HEK293 (cell line): ENCODE results near the gene HMCN2.

Experiments used
- CTCF ChIP-seq: fragments of 450-650 bp; formaldehyde crosslinking; IDR thresholded peaks from 2 replicates; pipeline ENCODE4 v1.5.1; 2016; ENCODE audit warnings: missing biosample characterization, missing genetic modification characterization
- KLF16 ChIP-seq: fragments of 450-650 bp; formaldehyde crosslinking; IDR thresholded peaks from 2 replicates; pipeline ENCODE4 v1.5.1; 2017; ENCODE audit warnings: missing biosample characterization, missing genetic modification characterization
- ZNF121 ChIP-seq: fragments of 450-650 bp; formaldehyde crosslinking; IDR thresholded peaks from 2 replicates; pipeline ENCODE4 v1.5.1; 2016; ENCODE audit warnings: missing biosample characterization, missing genetic modification characterization
- ZNF324 ChIP-seq: fragments of 450-650 bp; formaldehyde crosslinking; IDR thresholded peaks from 2 replicates; pipeline ENCODE4 v1.5.1; 2016; ENCODE audit warnings: missing biosample characterization, missing genetic modification characterization
- ZNF580 ChIP-seq: fragments of 450-650 bp; formaldehyde crosslinking; IDR thresholded peaks from 2 replicates; pipeline ENCODE4 v1.5.1; 2016; ENCODE audit warnings: missing biosample characterization, missing genetic modification characterization
- ZNF76 ChIP-seq: fragments of 450-650 bp; formaldehyde crosslinking; IDR thresholded peaks from 2 replicates; pipeline ENCODE4; 2016; ENCODE audit warnings: low read depth, missing biosample characterization, missing genetic modification characterization, borderline replicate concordance
- TF ChIP-seq, protein P1 (sequence below): fragments of 450-650 bp; formaldehyde crosslinking; IDR thresholded peaks from 2 replicates; pipeline ENCODE4 v1.5.1; 2016; ENCODE audit warnings: missing biosample characterization, missing genetic modification characterization, low read depth
- TF ChIP-seq, protein P2 (sequence below): IDR thresholded peaks from 2 replicates; pipeline ENCODE4 v1.6.1; 2011; ENCODE audit warnings: mild to moderate bottlenecking, low read depth, low read length, borderline replicate concordance

- TF ChIP-seq CTCF (tag by site-specific recombination) (no peak), ZNF76 (tag by site-specific recombination) (no peak), ZNF121 (peak; percentile 93), ZNF324 (tag by site-specific recombination) (no peak), KLF16 (no peak), ZNF580 (no peak)
- TF ChIP-seq, protein P1, sequence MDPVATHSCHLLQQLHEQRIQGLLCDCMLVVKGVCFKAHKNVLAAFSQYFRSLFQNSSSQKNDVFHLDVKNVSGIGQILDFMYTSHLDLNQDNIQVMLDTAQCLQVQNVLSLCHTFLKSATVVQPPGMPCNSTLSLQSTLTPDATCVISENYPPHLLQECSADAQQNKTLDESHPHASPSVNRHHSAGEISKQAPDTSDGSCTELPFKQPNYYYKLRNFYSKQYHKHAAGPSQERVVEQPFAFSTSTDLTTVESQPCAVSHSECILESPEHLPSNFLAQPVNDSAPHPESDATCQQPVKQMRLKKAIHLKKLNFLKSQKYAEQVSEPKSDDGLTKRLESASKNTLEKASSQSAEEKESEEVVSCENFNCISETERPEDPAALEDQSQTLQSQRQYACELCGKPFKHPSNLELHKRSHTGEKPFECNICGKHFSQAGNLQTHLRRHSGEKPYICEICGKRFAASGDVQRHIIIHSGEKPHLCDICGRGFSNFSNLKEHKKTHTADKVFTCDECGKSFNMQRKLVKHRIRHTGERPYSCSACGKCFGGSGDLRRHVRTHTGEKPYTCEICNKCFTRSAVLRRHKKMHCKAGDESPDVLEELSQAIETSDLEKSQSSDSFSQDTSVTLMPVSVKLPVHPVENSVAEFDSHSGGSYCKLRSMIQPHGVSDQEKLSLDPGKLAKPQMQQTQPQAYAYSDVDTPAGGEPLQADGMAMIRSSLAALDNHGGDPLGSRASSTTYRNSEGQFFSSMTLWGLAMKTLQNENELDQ, result no peak
- TF ChIP-seq, protein P2, sequence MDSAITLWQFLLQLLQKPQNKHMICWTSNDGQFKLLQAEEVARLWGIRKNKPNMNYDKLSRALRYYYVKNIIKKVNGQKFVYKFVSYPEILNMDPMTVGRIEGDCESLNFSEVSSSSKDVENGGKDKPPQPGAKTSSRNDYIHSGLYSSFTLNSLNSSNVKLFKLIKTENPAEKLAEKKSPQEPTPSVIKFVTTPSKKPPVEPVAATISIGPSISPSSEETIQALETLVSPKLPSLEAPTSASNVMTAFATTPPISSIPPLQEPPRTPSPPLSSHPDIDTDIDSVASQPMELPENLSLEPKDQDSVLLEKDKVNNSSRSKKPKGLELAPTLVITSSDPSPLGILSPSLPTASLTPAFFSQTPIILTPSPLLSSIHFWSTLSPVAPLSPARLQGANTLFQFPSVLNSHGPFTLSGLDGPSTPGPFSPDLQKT, result no peak
These were observed 203.0 kb downstream of the HMCN2 start for GRCh38 chr9:130468566-130468965.
